ENCODE results near the gene TDRD12.
"Not testable (repeated sequence)": the region's sequence is repeated elsewhere in the genome, so short reads cannot be mapped to it uniquely, and the experiment has no call there.

The TDRD12 gene

GRCh38 chr19:32750441-32751055, 31.0 kb downstream of the TDRD12 start:
- FAIRE-seq (no peak), DNase-seq (ENCODE audit: insufficient read length, low spot score) (no peak)
- no peak for TF ChIP-seq CTCF (IDR thresholded peaks at IDR 0.05; ENCODE audit: insufficient read depth, missing control alignments)

- no peak for TF ChIP-seq CTCF (IDR thresholded peaks at IDR 0.05; ENCODE audit: insufficient read depth, missing control alignments)
- DNase-seq (ENCODE audit: insufficient read length, low spot score) (no peak), FAIRE-seq (no peak)
These were observed 31.5 kb downstream of the TDRD12 start for GRCh38 chr19:32751066-32751465.

GRCh38 chr19:32757189-32757588, 37.6 kb downstream of the TDRD12 start:
- no peak for DNase-seq (ENCODE audit: insufficient read length, low spot score)
- TF ChIP-seq CTCF (IDR thresholded peaks at IDR 0.05; ENCODE audit: insufficient read depth, missing control alignments): no peak
- FAIRE-seq: no peak

- not testable (repeated sequence) for FAIRE-seq; DNase-seq (ENCODE audit: insufficient read length, low spot score)
These were observed 45.8 kb downstream of the TDRD12 start for GRCh38 chr19:32765365-32765764.

- no peak for FAIRE-seq
These were observed 48.5 kb downstream of the TDRD12 start for GRCh38 chr19:32767951-32768679.

GRCh38 chr19:32771596-32771995, 52.0 kb downstream of the TDRD12 start:
- FAIRE-seq (no peak), DNase-seq (ENCODE audit: insufficient read length, low spot score) (no peak)
- TF ChIP-seq CTCF (IDR thresholded peaks at IDR 0.05; ENCODE audit: insufficient read depth, missing control alignments): no peak

More at GRCh38 chr19:32767951-32768679, 48.5 kb downstream of the TDRD12 start:
- no peak for TF ChIP-seq CTCF (IDR thresholded peaks at IDR 0.05; ENCODE audit: insufficient read depth, missing control alignments)
- no peak for DNase-seq (ENCODE audit: insufficient read length, low spot score)

- FAIRE-seq: no peak
- TF ChIP-seq CTCF (IDR thresholded peaks at IDR 0.05; ENCODE audit: insufficient read depth, missing control alignments): no peak
- DNase-seq (ENCODE audit: insufficient read length, low spot score): no peak
These were observed 53.6 kb downstream of the TDRD12 start for GRCh38 chr19:32773126-32773525.

Data from D721Med (cell line).